ENCODE data around the gene RD3L.
"Not testable (repeated sequence)": the region's sequence is repeated elsewhere in the genome, so short reads cannot be mapped to it uniquely, and the experiment has no call there.

RD3L gene

DNA sequence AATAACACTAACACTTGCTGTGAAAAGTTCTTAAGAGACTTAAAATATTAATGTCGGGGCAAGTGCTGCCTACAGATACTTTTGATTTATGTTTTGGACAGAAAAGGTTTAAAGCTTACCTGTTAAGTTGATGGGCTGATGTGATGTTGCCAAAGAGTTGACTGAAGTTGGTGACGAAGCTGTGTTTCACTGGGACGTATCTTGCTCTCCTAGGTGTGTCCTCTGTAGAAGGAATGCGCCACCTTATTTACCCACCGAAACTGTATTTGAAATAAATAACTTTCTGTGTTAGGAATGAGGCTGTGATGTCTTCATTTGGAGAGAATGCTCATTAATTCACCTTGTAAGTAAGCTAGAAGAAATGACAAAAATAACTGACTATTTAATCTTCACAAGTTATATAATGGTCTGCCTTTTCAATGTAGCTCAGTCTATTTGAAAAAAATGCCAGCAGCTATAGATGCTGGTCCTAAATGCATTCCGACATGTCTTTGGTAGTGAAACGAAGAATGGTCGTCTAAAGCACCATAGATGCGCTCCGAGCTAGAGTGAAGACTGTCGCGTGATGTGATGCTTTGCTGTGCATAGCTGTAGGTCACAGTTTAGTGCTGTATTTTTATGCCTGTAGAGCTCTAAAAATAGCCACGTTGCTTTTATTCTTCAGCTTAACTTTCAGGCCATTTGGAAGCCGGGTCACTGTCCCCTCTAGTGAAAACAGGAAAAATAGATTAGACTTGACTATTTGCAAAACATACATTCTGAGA lies at the start of gene RD3L:
TSS of gene RD3L (minus strand) at position 557 of the 764 bp plus-strand sequence. CDS start 834 bp downstream, outside the sequence.
- DNase-seq, result no peak

- no peak for DNase-seq
Measured at GRCh38 chr14:103989964-103990363, 47.6 kb upstream of the RD3L start.

DNA sequence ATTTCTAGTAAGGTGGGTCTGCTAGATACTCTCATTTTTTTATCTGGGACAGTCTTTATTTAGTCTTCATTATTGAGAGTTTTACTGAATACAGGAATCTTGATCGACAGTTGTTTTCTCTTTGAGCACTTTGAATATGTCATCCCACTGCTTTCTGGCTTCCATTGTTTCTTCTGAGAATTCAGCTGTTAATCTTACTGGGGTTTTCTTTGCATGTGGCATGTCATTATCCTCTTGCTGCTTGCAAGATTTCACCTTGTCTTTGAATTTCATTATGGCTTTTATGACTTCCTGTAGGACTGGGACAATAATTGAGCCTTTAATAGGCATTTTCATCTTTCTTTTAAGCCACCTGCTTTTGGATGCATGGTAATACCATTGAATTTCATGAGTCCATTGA lies 46.7 kb upstream of the RD3L start:
- DNase-seq, result no peak

DNA sequence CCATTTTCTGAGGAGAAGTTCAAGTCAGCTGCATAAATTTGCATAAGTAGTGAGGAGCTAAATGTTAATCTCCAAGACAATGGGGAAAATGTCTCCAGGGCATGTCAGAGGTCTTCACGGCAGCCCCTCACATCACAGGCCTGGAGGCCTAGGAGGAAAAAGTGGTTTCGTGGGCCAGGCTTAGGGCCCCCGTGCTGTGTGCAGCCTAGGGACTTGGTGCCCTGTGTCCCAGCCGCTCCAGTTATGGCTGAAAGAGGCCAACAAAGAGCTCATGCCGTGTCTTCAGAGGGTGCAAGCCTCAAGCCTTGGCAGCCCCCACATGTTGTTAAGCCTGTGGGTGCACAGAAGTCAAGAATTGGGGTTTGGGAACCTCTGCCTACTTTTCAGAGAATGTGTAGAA lies 41.9 kb upstream of the RD3L start:
- no peak for DNase-seq

GRCh38 chr14:103980623-103981238 lies 38.4 kb upstream of the RD3L start:
- not testable (repeated sequence) for DNase-seq

GRCh38 chr14:103974575-103974974 lies 32.2 kb upstream of the RD3L start:
- DNase-seq, result no peak

GRCh38 chr14:103973354-103973753 lies 31.0 kb upstream of the RD3L start:
- no peak for DNase-seq

- DNase-seq, result no peak
Measured at GRCh38 chr14:103969961-103970360, 27.6 kb upstream of the RD3L start.

- no peak for DNase-seq
Measured at GRCh38 chr14:103966631-103967030, 24.3 kb upstream of the RD3L start.

DNA sequence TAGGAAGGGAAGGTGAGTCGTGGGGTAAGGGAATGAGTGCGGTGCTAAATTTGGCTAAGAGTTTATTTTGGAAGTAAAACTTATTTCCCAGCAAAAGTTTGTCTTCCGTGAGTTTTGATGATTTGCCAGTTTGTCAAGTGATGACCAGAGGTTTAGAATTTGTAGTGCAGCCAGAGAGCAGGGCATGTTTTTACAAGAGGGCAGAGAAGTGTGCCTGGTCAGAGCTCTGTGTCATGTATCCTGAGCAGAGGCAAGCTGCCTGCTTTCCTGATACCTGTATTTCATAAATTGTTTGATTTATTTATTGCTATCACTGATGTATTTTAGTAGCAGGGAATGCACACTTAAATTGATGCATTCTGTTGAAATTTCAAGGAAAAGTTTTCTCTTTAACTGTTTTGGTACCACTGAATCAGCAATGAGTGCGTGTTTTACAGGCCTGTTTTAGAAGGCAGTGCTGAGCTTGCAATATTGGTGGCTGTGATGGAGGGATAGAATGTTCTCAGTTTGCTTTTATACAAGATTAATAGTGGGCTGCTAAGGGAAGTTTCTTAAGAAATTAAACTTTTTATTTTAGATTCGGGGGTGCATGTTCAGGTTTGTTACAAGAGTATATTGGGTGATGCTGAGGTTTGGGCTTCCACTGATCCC lies 19.7 kb upstream of the RD3L start:
- no peak for DNase-seq

DNA sequence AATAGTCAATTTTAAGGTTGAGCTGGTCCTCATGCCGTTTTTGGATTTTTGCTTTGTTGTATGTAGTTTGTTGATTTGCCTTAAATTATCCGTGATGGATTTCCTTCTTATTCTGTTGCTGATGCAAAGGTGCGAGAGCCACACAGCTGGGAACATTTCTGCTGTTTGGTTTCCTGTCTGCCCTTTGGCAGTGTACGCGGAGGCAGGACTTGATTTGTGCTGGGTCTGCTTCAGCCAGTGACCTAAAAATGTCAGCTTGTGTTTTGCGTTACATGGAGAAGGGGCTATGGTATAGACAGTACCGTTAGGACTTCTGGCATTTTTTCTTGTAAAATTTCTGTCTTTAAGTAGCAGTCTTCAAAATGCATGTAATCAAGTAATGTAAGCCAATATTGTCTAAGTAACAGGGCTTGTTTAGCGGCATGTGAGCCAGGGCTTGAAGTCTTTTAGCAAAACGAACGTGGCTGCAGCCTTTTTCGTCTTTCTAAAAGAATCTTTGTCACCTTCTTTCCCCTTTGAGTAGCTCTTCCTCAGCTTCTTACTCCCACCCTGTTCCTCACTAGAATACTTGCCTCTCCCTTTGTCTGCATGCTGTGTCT lies 18.2 kb upstream of the RD3L start:
- DNase-seq, result no peak

DNA sequence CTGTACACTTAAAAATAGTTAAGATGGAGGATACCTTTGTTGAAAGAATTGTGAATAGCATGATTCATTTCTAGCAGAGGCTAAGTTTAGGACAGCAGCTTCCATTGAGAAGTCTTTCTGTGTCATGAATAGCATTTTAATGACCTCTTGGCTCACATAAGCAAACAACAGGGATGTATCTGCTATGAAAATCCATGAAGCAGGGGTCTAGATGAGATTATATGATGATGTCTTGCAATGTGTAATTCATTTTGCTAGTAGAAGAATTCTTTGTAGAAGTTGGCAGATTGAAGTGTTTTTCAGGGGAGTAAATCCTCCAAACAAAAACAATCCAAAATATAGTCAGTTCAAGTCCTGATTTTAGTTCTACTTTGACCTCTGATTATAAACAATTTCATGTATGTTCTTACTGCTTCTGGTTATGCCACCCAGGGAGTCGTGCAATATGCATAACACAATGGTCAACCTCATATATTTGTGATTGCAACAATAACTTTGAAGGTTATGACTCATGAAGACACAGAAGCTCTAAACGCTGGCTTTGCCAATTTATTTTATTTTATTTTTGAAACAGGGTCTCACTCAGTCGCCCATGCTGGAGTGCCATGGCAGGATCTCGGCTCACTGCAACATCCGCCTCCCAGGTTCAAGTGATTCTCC lies 6.9 kb upstream of the RD3L start:
- no peak for DNase-seq

DNA sequence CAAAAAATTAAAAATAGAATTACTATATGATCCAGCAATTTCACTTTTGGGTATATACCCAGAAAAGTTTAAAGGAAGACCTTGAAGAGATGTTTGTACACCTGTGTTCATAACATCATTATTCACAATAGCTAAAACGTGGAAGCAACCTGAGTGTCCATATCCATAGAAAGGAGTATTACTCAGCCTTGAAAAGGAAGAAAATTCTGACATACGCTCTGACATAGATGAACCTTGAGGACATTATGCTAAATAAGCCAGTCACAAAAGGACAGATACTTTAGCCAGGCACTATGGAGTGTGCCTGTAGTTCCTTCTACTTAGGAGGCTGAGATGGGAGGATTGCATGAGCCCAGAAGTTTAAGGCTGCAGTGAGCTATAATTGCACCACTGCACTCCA lies 6.1 kb upstream of the RD3L start:
- no peak for DNase-seq

- no peak for DNase-seq
Measured at GRCh38 chr14:103946975-103947374, 4.6 kb upstream of the RD3L start.

GRCh38 chr14:103943673-103944072 lies 1.3 kb upstream of the RD3L start:
- no peak for DNase-seq

- DNase-seq, result no peak
Measured at GRCh38 chr14:103941462-103941861, 867 bp downstream of the RD3L start.

GRCh38 chr14:103935102-103935501 lies 7.2 kb downstream of the RD3L start:
- DNase-seq, result no peak

- no peak for DNase-seq
Measured at GRCh38 chr14:103932791-103933490, 9.4 kb downstream of the RD3L start.

GRCh38 chr14:103931422-103931821 lies 10.9 kb downstream of the RD3L start:
- DNase-seq, result no peak

- DNase-seq, result no peak
Measured at GRCh38 chr14:103930051-103930604, 12.2 kb downstream of the RD3L start.

DNA sequence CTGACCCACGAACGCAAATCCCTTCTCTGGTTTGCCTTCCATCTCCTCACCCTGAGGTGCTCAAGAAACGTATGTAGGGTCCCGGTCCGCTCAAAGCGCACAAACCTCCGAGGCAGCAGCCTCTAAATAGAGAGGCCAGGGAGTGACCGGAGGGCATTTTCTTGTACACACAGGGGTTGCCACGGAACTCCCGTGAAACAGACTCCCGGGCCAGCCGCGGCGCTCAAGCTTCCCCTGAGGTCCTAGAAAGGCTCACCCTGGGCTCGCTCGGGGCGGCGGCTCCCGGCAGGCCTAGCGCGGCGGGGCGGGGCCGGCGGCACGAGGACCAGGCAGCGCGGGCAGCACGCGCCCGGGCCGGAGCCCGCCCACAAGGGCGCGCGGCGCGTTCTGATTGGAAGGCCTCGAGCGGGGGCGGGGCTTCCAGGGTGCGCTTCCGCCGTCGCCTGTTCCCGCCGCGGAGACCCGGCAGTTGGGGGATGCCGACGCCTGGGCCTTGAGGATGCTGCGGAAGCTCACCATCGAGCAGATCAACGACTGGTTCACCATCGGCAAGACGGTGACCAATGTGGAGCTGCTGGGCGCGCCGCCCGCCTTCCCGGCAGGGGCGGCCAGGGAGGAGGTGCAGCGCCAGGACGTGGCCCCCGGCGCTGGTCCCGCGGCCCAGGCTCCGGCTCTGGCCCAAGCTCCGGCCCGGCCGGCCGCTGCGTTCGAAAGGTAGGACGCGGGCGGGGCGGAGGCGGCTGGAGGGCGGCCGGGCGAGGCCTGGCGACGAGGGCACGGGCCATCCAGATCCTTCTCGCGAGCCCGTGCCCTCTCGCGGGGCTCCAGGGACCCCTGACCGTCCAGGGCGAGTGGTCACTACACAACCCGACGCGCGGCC lies 14.1 kb downstream of the RD3L start, which contains the start of gene TDRD9:
TSS of gene TDRD9 (plus strand) at position 446 of the 880 bp plus-strand sequence. CDS start at position 500, 54 bp downstream.
- no peak for DNase-seq

All from NCI-H524 treated with DMSO at 0.1 percent for 48 hours (cell line).